ENCODE data around the gene FCAMR.

GRCh38 chr1:207014728-207015127 lies 44.5 kb upstream of the FCAMR start:
- TF ChIP-seq GATA2 (IDR thresholded peaks at IDR 0.05; ENCODE audit: insufficient read depth, insufficient read length, low read depth, low read length) = no peak
- no peak for TF ChIP-seq POLR2AphosphoS5 (IDR thresholded peaks at IDR 0.05; ENCODE audit: insufficient read depth, low read depth, low read length)
- TF ChIP-seq, protein P1, sequence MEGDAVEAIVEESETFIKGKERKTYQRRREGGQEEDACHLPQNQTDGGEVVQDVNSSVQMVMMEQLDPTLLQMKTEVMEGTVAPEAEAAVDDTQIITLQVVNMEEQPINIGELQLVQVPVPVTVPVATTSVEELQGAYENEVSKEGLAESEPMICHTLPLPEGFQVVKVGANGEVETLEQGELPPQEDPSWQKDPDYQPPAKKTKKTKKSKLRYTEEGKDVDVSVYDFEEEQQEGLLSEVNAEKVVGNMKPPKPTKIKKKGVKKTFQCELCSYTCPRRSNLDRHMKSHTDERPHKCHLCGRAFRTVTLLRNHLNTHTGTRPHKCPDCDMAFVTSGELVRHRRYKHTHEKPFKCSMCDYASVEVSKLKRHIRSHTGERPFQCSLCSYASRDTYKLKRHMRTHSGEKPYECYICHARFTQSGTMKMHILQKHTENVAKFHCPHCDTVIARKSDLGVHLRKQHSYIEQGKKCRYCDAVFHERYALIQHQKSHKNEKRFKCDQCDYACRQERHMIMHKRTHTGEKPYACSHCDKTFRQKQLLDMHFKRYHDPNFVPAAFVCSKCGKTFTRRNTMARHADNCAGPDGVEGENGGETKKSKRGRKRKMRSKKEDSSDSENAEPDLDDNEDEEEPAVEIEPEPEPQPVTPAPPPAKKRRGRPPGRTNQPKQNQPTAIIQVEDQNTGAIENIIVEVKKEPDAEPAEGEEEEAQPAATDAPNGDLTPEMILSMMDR (IDR thresholded peaks at IDR 0.05; ENCODE audit: extremely low read depth in 1 of 2, insufficient read depth in 1 of 2, low read depth in 1 of 2, low read length in 2 of 2) = no peak

Data from endothelial cell of umbilical vein (primary cell).